NCI-H146 treated with DMSO at 0.1 percent for 48 hours (cell line): ENCODE measurements around the gene NPDC1.

ENCODE experiments used
- DNase-seq: peaks from one replicate; lab custom pipeline; 2025; ENCODE audit not compliant: unreplicated experiment; lab: John Stamatoyannopoulos, UW

Gene NPDC1

GRCh38 chr9:137057545-137057944 lies 11.6 kb upstream of the NPDC1 start:
- peak; percentile 16 for DNase-seq

GRCh38 chr9:137056739-137057415 lies 10.9 kb upstream of the NPDC1 start:
- DNase-seq, result no peak

DNA sequence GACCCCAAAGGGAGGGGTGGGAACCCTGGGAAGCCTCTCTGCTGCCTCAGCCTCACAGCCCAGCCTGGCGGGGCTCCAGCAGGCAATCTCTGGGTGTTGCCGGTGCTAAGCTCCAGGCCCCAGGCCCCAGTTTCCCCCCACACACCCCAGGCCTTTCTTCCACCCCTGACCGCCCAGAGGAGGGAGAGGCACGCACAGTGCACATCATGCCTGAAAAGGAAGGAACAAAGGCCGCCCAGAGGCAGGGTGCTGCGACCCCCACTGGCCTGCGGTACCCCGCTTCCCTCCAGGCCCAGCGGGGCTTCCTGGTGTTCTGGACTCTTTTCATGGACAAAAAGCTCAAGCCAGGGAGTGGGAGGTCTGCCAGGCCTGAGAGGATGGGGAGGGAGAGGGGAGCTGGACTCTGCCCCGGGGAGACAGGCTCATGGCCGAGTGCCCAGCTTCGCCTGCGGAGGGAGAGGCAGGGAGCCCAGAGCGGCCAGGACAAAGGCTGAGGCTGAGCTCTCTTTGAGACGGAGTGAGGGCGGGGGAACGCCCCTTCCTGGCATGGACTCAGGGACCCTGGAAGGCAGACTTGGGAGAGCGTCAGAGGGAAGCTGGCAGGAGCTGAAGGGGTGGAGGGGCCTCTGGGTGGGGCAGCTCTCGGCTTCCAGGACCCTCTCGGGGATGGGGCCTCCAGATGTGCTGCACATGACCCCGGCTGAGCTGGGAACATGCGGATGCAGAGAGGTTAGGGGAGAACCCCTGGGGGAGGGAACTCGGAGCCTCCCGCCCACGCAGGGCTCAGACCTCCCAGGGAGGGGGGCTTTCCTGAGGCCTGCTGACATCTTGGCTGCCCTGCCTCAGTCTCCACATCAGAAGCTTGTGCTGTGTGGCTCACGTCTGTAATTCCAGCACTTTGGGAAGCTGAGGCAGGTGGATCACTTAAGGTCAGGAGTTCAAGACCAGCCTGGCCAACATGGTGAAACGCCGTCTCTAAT lies 9.7 kb upstream of the NPDC1 start:
- no peak for DNase-seq

DNA sequence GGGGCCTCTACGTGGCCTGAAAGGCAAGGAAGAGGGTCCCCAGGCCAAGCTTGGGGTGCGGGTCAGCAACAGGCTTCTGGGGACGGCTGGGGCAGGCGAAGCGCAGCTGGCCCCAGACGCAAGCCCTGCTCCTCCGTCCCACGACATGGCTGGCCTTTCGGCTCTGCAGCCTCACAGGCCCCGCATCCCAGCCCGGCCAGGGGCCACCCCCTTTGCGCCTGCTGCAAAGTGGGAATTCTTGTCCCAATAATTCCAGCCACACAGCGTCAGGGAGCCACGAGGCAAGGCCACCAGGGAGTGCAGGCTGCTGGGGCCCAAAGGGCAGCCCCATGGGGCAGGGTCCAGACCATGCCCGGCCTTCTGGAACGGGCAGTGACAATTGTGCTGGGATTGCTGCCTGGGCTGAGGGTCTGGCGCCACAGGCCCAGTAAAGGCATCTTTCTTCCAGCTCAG lies 9.0 kb upstream of the NPDC1 start:
- no peak for DNase-seq

- DNase-seq, result no peak
These were observed 8.3 kb upstream of the NPDC1 start, which contains the start of gene ENTPD2 for GRCh38 chr9:137053944-137054931. Gene ENTPD2 (minus strand): TSS chr9:137054061. CDS start chr9:137053997, 64 bp downstream.

- DNase-seq, result no peak
These were observed 7.3 kb upstream of the NPDC1 start for GRCh38 chr9:137052998-137053943.

DNA sequence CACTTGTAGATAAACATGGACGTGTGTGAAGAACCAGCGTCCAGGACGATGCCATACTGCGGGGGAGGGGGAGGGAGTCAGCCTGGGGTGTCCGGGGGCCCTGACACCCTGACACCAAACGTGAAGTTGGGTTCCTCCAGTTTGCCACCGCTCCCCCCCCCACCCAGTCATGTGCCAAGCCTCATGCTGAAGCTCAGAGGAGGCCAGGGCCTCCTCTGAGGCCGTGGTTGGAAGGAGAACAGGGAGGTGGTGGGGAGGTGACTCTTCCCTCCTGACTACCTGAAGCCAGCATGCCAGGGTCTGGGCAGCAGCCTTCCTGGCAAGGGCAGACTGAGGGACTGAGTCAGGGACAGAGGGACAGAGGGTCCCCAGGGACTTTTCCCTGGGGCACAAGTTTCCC lies 6.3 kb upstream of the NPDC1 start:
- DNase-seq, result no peak

- no peak for DNase-seq
These were observed 5.3 kb upstream of the NPDC1 start for GRCh38 chr9:137051145-137051724.

DNA sequence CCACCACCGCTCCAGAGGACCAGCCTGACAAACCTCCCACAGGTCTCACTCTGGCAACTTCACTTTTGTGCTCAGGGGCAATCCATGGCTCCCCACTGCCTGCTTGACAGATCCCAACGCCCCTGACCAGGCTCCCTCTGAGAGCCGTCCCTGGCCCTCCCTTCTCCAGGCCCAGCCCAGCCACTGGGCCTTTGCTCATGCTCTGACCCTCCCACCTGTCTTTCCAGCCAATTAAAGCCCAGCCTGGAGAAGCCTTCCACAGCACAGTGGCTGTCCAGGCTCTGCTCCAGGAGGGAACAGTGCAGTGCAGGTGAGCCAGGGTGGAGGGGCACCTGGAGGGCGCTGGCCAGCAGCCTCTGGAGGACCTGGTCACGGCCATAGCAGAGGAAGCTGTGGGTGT lies 4.6 kb upstream of the NPDC1 start:
- no peak for DNase-seq

DNA sequence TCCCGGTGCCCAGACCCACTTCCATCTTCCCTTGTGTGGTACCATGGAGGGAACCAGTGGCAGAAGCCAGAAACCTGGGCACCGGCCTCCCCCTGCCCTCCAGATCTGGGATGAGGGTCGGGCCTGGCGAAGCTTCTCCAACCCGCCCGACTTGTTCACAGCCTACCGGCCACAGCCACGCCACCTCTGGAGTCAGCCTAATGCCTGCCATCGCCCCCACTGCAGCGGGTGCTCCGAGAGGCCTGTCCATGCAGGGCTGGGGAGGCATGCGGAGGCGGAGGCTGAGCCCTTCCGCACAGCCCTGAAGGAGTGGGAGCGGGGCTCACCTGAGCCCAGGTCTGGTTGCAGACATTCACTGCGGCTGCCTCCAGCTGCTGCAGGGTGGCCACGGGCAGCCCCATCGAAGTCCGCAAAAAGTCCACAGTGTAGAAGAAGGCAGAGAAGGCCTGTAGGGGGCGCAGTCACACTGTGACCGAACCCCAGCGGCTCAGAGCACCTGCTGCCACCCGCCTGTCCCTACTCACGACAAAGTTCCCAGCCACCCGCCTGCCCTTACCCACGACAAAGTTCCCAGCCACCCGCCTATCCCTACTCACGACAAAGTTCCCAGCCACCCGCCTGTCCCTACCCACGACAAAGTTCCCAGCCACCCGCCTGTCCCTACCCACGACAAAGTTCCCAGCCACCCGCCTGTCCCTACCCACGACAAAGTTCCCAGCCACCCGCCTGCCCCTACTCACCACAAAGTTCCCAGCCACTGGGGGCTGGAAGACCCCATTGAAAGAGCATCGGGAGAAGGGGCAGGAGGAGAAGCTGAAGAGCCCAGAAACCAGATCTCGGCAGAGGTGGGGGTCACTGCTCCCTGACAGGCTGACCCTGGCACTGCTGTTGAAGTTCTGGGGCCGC lies 3.8 kb upstream of the NPDC1 start:
- no peak for DNase-seq

- DNase-seq, result no peak
These were observed 2.9 kb upstream of the NPDC1 start for GRCh38 chr9:137048655-137049543.

- DNase-seq, result no peak
These were observed 486 bp downstream of the NPDC1 start for GRCh38 chr9:137045294-137046087.

GRCh38 chr9:137044502-137045177 lies 1.3 kb downstream of the NPDC1 start:
- DNase-seq, result no peak

- DNase-seq, result no peak
These were observed 1.9 kb downstream of the NPDC1 start for GRCh38 chr9:137044037-137044436.

- no peak for DNase-seq
These were observed 2.9 kb downstream of the NPDC1 start for GRCh38 chr9:137042751-137043727.
